HepG2 (cell line): ENCODE data around the gene UBE2L6. TPM values are rescaled to one million over a fixed set of nuclear protein-coding genes. Genes with fewer than 3 reads are reported as not detected.

Experiments
- AHR ChIP-seq: IDR thresholded peaks from 2 replicates; pipeline ENCODE4 v1.6.1; 2018; ENCODE audit warnings: missing genetic modification reagents, missing compliant biosample characterization
- AKAP8 ChIP-seq: sonication (generic); formaldehyde crosslinking; IDR thresholded peaks from 2 replicates; pipeline ENCODE4 v1.5.1; 2020; ENCODE audit warnings: mild to moderate bottlenecking, missing genetic modification reagents
- BHLHE40 ChIP-seq: IDR thresholded peaks from 2 replicates; pipeline ENCODE4 v1.6.1; 2011; ENCODE audit warnings: low read length, improper control_type of control experiment
- CENPX ChIP-seq: sonication (generic); formaldehyde crosslinking; IDR thresholded peaks from 2 replicates; pipeline ENCODE4 v1.9.0; 2021; ENCODE audit warnings: mild to moderate bottlenecking, missing genetic modification reagents, moderate library complexity
- FOSL2 ChIP-seq: sonication (generic); formaldehyde crosslinking; IDR thresholded peaks from 2 replicates; pipeline ENCODE4 v1.4.0; 2020; ENCODE audit warnings: missing genetic modification reagents
- FOXA1 ChIP-seq, 2 experiments: fragments of 450-650 bp in 1 of 2; sonication (generic) in 1 of 2; formaldehyde crosslinking in 1 of 2; IDR thresholded peaks; 2 replicates each; pipeline versions ENCODE4 v1.4.0 to v1.6.1; 2016 to 2020; ENCODE audit warnings: missing genetic modification reagents in 1 of 2
- HNF4A ChIP-seq: sonication (generic); formaldehyde crosslinking; IDR thresholded peaks from 2 replicates; pipeline ENCODE4 v1.4.0; 2020; ENCODE audit warnings: missing genetic modification reagents
- JARID2 ChIP-seq: sonication (generic); formaldehyde crosslinking; IDR thresholded peaks from 2 replicates; pipeline ENCODE4 v1.8.1; 2023; ENCODE audit warnings: missing genetic modification reagents, inconsistent platforms; ENCODE audit not compliant: insufficient replicate concordance
- KLF13 ChIP-seq: sonication (generic); formaldehyde crosslinking; IDR thresholded peaks from 2 replicates; pipeline ENCODE4 v1.4.0; 2020; ENCODE audit warnings: mild to moderate bottlenecking, missing genetic modification reagents
- MED8 ChIP-seq: sonication (generic); formaldehyde crosslinking; IDR thresholded peaks from 2 replicates; pipeline ENCODE4 v1.8.1; 2023; ENCODE audit warnings: mild to moderate bottlenecking, missing genetic modification reagents; ENCODE audit not compliant: insufficient replicate concordance
- PHF5A ChIP-seq: IDR thresholded peaks from one replicate; pipeline ENCODE4 v1.6.1; 2018; ENCODE audit warnings: low read depth, missing genetic modification reagents; ENCODE audit not compliant: unreplicated experiment
- SP1 ChIP-seq, 2 experiments: fragments of 450-650 bp in 1 of 2; sonication (generic) in 1 of 2; formaldehyde crosslinking in 1 of 2; IDR thresholded peaks; 2 replicates each; pipeline versions ENCODE4 v1.4.0 to v1.6.1; 2016 to 2020; ENCODE audit warnings: missing genetic modification reagents in 1 of 2
- ZNF136 ChIP-seq: sonication (generic); formaldehyde crosslinking; IDR thresholded peaks from 2 replicates; pipeline ENCODE4 v1.8.1; 2022; ENCODE audit warnings: low read depth, mild to moderate bottlenecking, moderate library complexity, missing genetic modification reagents
- ZNF317 ChIP-seq: sonication (generic); formaldehyde crosslinking; IDR thresholded peaks from 2 replicates; pipeline ENCODE4 v1.5.0; 2020; ENCODE audit warnings: mild to moderate bottlenecking, missing genetic modification reagents
- ZNF605 ChIP-seq: sonication (generic); formaldehyde crosslinking; IDR thresholded peaks from 2 replicates; pipeline ENCODE4 v1.8.0; 2022; ENCODE audit warnings: mild to moderate bottlenecking, missing genetic modification reagents
- ZNF672 ChIP-seq: sonication (generic); formaldehyde crosslinking; IDR thresholded peaks from 2 replicates; pipeline ENCODE4 v1.8.1; 2022; ENCODE audit warnings: missing genetic modification reagents
- ZNF709 ChIP-seq: sonication (generic); formaldehyde crosslinking; IDR thresholded peaks from 2 replicates; pipeline ENCODE4 v1.5.0; 2020; ENCODE audit warnings: mild to moderate bottlenecking, missing genetic modification reagents
- ZNF770 ChIP-seq: sonication (generic); formaldehyde crosslinking; IDR thresholded peaks from 2 replicates; pipeline ENCODE4 v1.5.0; 2020; ENCODE audit warnings: mild to moderate bottlenecking, missing genetic modification reagents
- ZNF777 ChIP-seq: sonication (generic); formaldehyde crosslinking; IDR thresholded peaks from 2 replicates; pipeline ENCODE4 v1.4.0; 2020; ENCODE audit warnings: missing genetic modification reagents
- ZSCAN9 ChIP-seq: IDR thresholded peaks from 2 replicates; pipeline ENCODE4 v1.6.1; 2016; ENCODE audit warnings: borderline replicate concordance
- polyA plus RNA-seq, 8 experiments: library from polyadenylated mRNA; depleted of rRNA in 3 of 8; stranded (reverse) in 7 of 8; unstranded in 1 of 8; fragments of >200 nt; fragmentation: Illumina TruSeq in 4 of 8; extraction: Trizol in 4 of 8; gene quantifications; 2 replicates each; pipeline versions ENCODE4 v1.2.1 to v1.2.3, GENCODE V29; 2011 to 2016; ENCODE audit warnings: low read depth in 4 of 8, missing spikeins in 1 of 8, mixed read lengths in 1 of 8; ENCODE audit not compliant: insufficient read depth in 1 of 8
- total RNA-seq, 5 experiments: library from RNA; depleted of rRNA; stranded (reverse); fragments of >200 nt; fragmentation: Illumina TruSeq; extraction: Trizol; gene quantifications; 2 replicates each; pipeline ENCODE4 v1.2.3, GENCODE V29; 2016; ENCODE audit warnings: low read depth in 1 of 5
- TF ChIP-seq, protein P1 (sequence below): sonication (generic); formaldehyde crosslinking; IDR thresholded peaks from 2 replicates; pipeline ENCODE4 v1.5.1; 2020; ENCODE audit warnings: mild to moderate bottlenecking, missing genetic modification reagents, moderate library complexity
- TF ChIP-seq, protein P2 (sequence below): sonication (generic); formaldehyde crosslinking; IDR thresholded peaks from 2 replicates; pipeline ENCODE4 v1.5.1; 2020; ENCODE audit warnings: missing genetic modification reagents, mild to moderate bottlenecking, borderline replicate concordance

UBE2L6 gene
- total and polyA plus RNA-seq, 2 of the 13 experiments (the other 11 are each of a cell fraction or from before 2014, with no cell fraction given), result 30.3 to 30.4 TPM

DNA sequence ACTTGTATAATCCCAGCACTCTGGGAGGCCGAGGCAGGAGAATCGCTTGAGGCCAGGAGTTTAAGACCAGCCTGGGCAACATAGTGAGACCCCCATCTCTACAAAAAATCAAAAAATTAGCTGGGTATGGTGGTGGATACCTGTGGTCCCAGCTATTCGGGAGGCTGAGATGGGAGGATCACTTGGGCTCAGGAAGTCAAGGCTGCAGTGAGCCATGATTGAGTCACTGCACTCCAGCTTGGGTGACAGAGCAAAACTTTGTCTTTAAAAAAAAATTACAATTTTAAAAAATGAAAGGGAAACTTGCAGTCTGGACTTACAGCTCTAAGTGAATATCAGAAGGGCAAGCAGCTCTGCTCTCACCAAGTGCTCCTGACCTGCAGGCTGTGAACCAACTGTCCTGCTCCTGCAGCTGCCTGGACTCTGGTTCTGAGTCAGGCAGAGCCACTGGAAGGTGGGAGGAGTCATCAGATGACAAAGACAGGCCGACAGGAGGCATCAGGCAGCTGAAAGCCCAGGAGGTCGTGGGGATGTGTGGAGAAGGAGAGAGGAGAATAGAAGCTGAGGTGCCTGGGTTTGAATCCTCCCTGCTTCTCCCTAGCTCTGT is 20.5 kb downstream of the UBE2L6 start (continued):
- TF ChIP-seq HNF4A (CRISPR knock-in tag), result no peak
- no peak for TF ChIP-seq FOXA1 (IDR thresholded peaks at IDR 0.05)
- no peak for TF ChIP-seq FOXA1 (CRISPR knock-in tag; IDR thresholded peaks at IDR 0.05)
- TF ChIP-seq PHF5A (CRISPR knock-in tag), result no peak
- no peak for TF ChIP-seq ZNF317 (CRISPR knock-in tag)
- TF ChIP-seq ZNF672 (CRISPR knock-in tag), result no peak
- no peak for TF ChIP-seq ZSCAN9 (CRISPR knock-in tag)
- TF ChIP-seq BHLHE40, result no peak
- TF ChIP-seq ZNF709, result no peak
- TF ChIP-seq JARID2 (CRISPR knock-in tag), result no peak
- TF ChIP-seq, protein P1, sequence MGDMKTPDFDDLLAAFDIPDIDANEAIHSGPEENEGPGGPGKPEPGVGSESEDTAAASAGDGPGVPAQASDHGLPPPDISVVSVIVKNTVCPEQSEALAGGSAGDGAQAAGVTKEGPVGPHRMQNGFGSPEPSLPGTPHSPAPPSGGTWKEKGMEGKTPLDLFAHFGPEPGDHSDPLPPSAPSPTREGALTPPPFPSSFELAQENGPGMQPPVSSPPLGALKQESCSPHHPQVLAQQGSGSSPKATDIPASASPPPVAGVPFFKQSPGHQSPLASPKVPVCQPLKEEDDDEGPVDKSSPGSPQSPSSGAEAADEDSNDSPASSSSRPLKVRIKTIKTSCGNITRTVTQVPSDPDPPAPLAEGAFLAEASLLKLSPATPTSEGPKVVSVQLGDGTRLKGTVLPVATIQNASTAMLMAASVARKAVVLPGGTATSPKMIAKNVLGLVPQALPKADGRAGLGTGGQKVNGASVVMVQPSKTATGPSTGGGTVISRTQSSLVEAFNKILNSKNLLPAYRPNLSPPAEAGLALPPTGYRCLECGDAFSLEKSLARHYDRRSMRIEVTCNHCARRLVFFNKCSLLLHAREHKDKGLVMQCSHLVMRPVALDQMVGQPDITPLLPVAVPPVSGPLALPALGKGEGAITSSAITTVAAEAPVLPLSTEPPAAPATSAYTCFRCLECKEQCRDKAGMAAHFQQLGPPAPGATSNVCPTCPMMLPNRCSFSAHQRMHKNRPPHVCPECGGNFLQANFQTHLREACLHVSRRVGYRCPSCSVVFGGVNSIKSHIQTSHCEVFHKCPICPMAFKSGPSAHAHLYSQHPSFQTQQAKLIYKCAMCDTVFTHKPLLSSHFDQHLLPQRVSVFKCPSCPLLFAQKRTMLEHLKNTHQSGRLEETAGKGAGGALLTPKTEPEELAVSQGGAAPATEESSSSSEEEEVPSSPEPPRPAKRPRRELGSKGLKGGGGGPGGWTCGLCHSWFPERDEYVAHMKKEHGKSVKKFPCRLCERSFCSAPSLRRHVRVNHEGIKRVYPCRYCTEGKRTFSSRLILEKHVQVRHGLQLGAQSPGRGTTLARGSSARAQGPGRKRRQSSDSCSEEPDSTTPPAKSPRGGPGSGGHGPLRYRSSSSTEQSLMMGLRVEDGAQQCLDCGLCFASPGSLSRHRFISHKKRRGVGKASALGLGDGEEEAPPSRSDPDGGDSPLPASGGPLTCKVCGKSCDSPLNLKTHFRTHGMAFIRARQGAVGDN (CRISPR knock-in tag), result 0 out of 2 replicates have a peak, but pooled peaks have one; percentile 19
- no peak for TF ChIP-seq AKAP8
- TF ChIP-seq KLF13 (CRISPR knock-in tag), result no peak
- TF ChIP-seq, protein P2, sequence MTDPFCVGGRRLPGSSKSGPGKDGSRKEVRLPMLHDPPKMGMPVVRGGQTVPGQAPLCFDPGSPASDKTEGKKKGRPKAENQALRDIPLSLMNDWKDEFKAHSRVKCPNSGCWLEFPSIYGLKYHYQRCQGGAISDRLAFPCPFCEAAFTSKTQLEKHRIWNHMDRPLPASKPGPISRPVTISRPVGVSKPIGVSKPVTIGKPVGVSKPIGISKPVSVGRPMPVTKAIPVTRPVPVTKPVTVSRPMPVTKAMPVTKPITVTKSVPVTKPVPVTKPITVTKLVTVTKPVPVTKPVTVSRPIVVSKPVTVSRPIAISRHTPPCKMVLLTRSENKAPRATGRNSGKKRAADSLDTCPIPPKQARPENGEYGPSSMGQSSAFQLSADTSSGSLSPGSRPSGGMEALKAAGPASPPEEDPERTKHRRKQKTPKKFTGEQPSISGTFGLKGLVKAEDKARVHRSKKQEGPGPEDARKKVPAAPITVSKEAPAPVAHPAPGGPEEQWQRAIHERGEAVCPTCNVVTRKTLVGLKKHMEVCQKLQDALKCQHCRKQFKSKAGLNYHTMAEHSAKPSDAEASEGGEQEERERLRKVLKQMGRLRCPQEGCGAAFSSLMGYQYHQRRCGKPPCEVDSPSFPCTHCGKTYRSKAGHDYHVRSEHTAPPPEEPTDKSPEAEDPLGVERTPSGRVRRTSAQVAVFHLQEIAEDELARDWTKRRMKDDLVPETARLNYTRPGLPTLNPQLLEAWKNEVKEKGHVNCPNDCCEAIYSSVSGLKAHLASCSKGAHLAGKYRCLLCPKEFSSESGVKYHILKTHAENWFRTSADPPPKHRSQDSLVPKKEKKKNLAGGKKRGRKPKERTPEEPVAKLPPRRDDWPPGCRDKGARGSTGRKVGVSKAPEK (CRISPR knock-in tag), result no peak
- no peak for TF ChIP-seq MED8
- peak; percentile 52; the same call in 1 of the 2 replicates for TF ChIP-seq ZNF770 (CRISPR knock-in tag)
- TF ChIP-seq FOSL2 (CRISPR knock-in tag), result peak; percentile 67
- 0 out of 2 replicates have a peak, but pooled peaks have one; percentile 47 for TF ChIP-seq ZNF605 (CRISPR knock-in tag)
- TF ChIP-seq ZNF136 (CRISPR knock-in tag), result no peak
- TF ChIP-seq SP1 (IDR thresholded peaks at IDR 0.05), result no peak
- TF ChIP-seq SP1 (CRISPR knock-in tag; IDR thresholded peaks at IDR 0.05), result no peak
- TF ChIP-seq AHR (CRISPR knock-in tag), result no peak
- no peak for TF ChIP-seq CENPX (CRISPR knock-in tag)
- no peak for TF ChIP-seq ZNF777 (CRISPR knock-in tag)
